HS-5 (cell line): ENCODE measurements around the gene LUC7L.
"Not testable (repeated sequence)": the region's sequence is repeated elsewhere in the genome, so short reads cannot be mapped to it uniquely, and the experiment has no call there.

Source experiments
- DNase-seq: peaks from one replicate; pipeline ENCODE4 v3.0.0-alpha.2; 2012; ENCODE audit warnings: low read depth

The LUC7L gene

GRCh38 chr16:179211-180092, 49.8 kb downstream of the LUC7L start:
- DNase-seq = no peak

- no peak for DNase-seq
These were observed 50.6 kb downstream of the LUC7L start for GRCh38 chr16:178668-179015.

DNA sequence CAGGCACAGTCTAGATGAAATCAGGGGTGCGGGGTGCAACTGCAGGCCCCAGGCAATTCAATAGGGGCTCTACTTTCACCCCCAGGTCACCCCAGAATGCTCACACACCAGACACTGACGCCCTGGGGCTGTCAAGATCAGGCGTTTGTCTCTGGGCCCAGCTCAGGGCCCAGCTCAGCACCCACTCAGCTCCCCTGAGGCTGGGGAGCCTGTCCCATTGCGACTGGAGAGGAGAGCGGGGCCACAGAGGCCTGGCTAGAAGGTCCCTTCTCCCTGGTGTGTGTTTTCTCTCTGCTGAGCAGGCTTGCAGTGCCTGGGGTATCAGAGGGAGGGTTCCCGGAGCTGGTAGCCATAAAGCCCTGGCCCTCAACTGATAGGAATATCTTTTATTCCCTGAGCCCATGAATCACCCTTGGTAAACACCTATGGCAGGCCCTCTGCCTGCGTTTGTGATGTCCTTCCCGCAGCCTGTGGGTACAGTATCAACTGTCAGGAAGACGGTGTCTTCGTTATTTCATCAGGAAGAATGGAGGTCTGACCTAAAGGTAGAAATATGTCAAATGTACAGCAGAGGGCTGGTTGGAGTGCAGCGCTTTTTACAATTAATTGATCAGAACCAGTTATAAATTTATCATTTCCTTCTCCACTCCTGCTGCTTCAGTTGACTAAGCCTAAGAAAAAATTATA, 51.1 kb downstream of the LUC7L start:
- DNase-seq = no peak

GRCh38 chr16:177394-177822, 51.8 kb downstream of the LUC7L start:
- no peak for DNase-seq

- DNase-seq = not testable (repeated sequence)
These were observed 52.5 kb downstream of the LUC7L start, which contains the start of gene HBA1 for GRCh38 chr16:176477-177382. HBA1 (plus strand) TSS chr16:176680; CDS start chr16:176717, 37 bp downstream.

- DNase-seq = not testable (repeated sequence)
These were observed 53.2 kb downstream of the LUC7L start for GRCh38 chr16:176006-176405.

DNA sequence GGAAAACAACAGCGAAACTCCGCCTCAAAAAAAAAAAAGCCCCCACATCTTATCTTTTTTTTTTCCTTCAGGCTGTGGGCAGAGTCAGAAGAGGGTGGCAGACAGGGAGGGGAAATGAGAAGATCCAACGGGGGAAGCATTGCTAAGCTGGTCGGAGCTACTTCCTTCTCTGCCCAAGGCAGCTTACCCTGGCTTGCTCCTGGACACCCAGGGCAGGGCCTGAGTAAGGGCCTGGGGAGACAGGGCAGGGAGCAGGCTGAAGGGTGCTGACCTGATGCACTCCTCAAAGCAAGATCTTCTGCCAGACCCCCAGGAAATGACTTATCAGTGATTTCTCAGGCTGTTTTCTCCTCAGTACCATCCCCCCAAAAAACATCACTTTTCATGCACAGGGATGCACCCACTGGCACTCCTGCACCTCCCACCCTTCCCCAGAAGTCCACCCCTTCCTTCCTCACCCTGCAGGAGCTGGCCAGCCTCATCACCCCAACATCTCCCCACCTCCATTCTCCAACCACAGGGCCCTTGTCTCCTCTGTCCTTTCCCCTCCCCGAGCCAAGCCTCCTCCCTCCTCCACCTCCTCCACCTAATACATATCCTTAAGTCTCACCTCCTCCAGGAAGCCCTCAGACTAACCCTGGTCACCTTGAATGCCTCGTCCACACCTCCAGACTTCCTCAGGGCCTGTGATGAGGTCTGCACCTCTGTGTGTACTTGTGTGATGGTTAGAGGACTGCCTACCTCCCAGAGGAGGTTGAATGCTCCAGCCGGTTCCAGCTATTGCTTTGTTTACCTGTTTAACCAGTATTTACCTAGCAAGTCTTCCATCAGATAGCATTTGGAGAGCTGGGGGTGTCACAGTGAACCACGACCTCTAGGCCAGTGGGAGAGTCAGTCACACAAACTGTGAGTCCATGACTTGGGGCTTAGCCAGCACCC, 54.0 kb downstream of the LUC7L start:
- DNase-seq = no peak

DNA sequence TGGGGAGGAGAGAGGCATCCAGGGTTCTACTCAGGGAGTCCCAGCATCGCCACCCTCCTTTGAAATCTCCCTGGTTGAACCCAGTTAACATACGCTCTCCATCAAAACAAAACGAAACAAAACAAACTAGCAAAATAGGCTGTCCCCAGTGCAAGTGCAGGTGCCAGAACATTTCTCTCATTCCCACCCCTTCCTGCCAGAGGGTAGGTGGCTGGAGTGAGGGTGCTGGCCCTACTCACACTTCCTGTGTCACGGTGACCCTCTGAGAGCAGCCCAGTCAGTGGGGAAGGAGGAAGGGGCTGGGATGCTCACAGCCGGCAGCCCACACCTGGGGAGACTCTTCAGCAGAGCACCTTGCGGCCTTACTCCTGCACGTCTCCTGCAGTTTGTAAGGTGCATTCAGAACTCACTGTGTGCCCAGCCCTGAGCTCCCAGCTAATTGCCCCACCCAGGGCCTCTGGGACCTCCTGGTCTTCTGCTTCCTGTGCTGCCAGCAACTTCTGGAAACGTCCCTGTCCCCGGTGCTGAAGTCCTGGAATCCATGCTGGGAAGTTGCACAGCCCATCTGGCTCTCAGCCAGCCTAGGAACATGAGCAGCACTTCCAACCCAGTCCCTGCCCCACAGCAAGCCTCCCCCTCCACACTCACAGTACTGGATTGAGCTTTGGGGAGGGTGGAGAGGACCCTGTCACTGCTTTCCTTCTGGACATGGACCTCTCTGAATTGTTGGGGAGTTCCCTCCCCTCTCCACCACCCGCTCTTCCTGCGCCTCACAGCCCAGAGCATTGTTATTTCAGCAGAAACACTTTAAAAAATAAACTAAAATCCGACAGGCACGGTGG, 55.1 kb downstream of the LUC7L start:
- not testable (repeated sequence) for DNase-seq

GRCh38 chr16:173211-173854, 55.9 kb downstream of the LUC7L start:
- not testable (repeated sequence) for DNase-seq

DNA sequence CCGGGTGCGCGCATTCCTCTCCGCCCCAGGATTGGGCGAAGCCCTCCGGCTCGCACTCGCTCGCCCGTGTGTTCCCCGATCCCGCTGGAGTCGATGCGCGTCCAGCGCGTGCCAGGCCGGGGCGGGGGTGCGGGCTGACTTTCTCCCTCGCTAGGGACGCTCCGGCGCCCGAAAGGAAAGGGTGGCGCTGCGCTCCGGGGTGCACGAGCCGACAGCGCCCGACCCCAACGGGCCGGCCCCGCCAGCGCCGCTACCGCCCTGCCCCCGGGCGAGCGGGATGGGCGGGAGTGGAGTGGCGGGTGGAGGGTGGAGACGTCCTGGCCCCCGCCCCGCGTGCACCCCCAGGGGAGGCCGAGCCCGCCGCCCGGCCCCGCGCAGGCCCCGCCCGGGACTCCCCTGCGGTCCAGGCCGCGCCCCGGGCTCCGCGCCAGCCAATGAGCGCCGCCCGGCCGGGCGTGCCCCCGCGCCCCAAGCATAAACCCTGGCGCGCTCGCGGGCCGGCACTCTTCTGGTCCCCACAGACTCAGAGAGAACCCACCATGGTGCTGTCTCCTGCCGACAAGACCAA, 56.8 kb downstream of the LUC7L start, which contains the start of gene HBA2:
TSS of gene HBA2 (plus strand) at position 503 of the 568 bp plus-strand sequence. CDS start at position 540, 37 bp downstream.
- not testable (repeated sequence) for DNase-seq

GRCh38 chr16:170788-171187, 58.5 kb downstream of the LUC7L start:
- DNase-seq = no peak

GRCh38 chr16:170088-170507, 59.2 kb downstream of the LUC7L start:
- DNase-seq = not testable (repeated sequence)

DNA sequence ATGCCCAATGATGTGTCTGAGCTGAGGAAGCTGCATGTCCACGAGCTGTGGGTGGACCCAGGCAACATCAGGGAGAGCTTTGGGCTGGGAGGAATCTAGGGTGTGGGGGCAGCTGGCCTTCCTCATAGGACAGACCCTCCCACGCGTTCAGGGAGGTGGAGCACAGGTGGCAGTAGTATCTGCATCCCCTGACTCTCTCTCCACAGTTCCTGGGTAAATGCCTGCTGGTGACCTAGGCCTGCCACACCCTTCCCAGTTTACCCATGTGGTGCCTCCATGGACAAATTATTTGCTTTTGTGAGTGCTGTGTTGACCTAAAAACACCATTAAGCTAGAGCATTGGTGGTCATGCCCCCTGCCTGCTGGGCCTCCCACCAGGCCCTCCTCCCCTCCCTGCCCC, 60.2 kb downstream of the LUC7L start:
- DNase-seq = no peak

- DNase-seq = no peak
These were observed 60.8 kb downstream of the LUC7L start for GRCh38 chr16:168424-168823.

DNA sequence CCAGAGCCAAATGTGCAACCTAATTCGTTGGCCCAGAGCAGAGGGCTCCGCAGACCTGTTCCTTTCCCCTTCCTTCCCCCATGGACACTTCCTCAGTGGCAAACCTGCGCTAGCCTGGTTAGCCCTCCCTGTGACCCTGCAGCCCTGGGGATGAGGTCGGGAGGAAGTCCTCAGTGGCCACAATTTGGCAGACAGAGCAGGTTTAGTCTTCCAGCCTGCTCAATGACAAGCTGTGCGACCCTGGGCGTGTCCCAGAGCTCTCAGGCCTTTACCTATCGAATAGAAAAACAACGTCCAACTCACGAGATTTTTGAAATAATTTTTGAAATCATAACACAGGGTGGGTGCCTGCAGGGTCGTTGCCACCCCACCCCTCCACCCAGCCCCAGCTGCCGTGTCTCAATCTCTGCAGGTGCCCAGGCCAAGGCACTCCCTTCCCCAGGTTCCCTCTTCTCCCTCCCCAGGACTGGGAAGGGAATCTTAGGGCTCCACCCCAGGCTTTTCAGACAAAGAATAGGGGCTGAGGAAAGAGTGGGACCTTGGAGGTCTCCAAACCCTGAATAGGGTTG, 62.0 kb downstream of the LUC7L start:
- no peak for DNase-seq

DNA sequence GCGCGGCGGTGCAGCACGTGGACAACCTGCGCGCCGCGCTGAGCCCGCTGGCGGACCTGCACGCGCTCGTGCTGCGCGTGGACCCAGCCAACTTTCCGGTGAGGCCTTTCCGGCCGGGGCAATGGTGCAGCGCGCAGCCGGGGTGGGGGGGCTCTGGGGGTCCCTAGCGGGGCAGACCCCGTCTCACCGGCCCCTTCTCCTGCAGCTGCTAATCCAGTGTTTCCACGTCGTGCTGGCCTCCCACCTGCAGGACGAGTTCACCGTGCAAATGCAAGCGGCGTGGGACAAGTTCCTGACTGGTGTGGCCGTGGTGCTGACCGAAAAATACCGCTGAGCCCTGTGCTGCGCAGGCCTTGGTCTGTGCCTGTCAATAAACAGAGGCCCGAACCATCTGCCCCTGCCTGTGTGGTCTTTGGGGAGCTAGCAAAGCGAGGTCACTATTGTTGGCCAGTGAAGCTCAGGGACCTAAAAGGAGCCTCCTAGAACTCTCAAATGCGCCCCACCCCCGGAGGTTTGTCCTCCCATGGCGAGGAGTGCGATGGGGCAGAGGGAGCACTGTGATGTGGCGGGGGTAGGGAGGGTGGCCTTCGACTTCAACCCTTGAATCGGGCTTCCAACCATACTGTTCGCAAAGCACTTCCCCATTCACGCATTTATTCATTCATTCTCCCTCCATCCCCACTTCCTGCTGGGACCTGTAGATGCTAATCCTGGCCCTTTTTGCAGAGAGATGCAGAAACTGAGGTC, 62.7 kb downstream of the LUC7L start:
- no peak for DNase-seq

DNA sequence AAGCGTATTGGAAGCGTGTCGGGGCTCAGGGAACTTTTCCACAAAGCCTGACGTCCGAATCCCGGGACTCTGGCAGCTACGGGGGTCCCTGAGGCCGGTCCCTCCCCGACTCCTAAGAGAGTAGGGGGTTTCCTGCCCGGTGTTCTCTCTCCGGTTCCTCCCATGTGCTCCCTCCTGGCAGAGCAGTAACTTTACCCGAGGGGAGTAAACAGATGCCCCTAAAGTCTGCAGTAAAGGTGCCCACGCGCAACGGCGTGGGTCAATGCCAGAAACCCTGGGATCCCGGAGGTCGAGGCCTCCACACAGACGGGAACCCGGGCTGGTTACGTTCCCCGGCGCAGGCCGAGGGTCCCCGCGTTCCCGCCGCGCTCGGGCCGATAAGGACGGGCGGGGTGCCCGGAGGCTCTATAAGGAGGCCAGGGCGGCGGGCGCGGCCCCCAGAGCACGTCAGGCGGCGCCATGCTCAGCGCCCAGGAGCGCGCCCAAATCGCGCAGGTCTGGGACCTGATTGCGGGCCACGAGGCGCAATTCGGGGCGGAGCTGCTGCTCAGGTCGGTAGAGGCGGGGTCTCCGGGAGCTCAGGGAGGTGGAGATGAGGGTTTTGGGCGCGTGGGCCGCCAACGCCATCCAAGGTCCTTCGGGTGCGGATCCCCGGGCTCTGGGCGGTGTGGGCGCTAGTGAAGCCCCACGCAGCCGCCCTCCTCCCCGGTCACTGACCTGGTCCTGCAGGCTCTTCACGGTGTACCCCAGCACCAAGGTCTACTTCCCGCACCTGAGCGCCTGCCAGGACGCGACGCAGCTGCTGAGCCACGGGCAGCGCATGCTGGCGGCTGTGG, 63.5 kb downstream of the LUC7L start, which contains the start of gene HBM:
TSS of gene HBM (plus strand) at position 440 of the 836 bp plus-strand sequence. CDS start at position 460, 20 bp downstream.
- DNase-seq = no peak
